Activated CD4-positive, alpha-beta T cell treated with anti-CD3 and anti-CD28 coated beads, Interleukin-2, amount 50 U/mL, for 24 hours (primary cell): ENCODE data around the gene SRP14.

Experiments
- DNase-seq, 2 donors: peaks; one replicate each; pipeline ENCODE4 v3.0.0-alpha.2; 2020; ENCODE audit warnings: low read depth in 1 of 2, low spot score in 1 of 2

SRP14 gene

DNA sequence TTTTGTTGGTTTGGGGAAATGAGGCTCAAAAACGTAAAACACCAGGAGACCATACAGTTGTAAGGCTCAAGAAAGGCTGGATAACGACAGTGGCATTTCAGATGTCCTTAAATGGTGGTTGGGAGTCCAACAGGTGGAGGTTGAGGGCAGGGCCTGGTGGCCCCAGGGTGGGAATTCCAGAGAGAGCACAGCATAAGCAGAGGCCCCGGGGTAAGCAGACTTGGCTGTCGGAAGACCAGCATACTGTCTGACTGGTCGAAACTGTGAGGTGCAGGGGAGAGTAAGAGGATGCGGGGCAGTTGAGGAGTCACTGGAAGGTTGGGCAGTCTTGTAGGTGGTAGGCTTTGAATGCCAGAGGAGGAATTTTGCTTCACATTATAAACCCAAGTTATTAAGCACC is 48.3 kb downstream of the SRP14 start:
- no peak for DNase-seq

DNA sequence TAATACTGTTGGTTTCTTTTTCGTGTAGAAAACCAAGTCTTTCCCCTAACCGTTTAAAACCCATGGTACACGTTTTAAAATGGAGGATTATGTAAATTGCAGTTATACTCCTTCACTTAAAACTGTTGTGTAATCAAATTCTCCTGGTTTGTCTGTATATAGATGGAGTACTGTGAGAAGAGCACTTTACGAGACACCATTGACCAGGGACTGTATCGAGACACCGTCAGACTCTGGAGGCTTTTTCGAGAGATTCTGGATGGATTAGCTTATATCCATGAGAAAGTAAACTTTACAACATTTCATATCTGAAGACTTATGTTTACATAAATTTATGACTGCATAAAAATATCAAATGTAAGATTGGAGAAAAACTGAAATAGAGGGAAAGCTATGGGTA is 51.2 kb downstream of the SRP14 start:
- no peak for DNase-seq
